Measurements from ENCODE around the gene KCNK3.

Gene KCNK3

DNA sequence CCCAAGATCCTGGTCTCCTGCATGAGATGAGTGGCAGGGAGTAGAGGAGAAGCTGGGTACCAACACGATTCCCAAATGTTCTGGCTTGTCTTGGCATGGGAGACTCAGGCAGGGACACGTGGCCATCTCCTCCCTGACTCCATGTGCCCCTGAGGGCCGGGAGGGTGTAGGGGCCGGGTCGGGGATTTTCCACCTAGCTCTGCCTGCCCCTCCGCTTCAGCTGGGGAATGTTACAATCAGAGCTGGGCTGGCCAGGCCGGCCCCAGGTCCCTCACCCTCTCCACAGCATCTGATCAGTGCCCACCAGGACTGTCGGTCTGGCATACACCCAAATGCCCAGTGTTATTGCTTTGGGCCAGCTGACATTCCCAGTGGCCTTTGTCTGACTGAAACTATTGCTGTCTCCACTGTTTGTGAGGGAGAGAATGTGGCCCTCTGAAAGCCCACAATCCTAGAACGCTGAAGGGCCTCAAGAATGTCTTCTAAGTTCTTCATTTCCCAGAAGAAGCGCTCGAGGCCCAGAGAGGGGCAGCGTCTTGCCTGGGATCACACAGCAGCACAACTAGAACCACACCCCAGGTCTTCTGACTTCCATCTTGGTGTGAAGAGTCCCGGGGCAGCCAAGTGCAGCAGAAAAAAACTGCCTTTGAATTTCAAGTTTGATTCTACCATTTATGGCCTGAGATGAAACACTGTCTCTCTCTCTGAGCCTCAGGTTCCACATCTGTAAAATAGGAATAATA, 23.2 kb downstream of the KCNK3 start:
- FAIRE-seq = no peak

DNA sequence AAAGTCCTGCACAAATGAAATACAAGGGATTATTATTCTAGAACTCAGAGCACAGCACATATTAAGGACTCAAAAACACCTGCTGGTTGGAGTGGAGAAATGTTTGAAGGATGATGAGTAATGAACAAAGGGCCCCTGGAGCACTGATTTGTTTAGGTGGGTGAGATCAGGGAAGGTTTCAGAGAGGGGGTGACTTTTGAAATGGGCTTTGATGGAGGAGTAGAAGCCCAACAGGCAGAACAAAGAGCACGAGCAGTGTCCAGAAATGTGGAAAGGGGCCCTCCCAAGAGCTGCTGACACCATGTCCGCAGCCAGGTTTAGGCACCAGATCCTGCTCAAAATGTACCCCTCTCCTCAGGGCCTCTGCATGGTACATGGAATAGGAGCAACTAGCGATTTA, 23.8 kb downstream of the KCNK3 start:
- no peak for FAIRE-seq

DNA sequence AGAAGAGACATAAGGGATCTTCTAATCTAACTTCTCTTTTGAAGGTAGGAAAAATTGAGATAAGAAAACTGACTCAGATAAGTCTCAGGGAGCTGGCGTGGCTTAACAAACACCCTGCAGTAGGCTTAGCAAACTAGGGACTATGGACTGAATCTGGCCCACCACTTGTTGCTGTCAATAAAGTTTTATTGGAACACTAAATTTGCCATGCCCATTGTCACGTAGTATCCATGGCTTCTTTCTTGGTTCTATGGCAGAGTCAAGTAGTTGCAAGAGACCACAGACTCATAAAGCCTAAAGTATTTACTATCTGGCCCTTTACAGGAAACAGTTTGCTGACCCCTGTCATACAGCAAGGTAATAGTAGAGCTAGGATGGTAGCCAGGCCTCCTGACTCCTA, 24.2 kb downstream of the KCNK3 start:
- FAIRE-seq = no peak

DNA sequence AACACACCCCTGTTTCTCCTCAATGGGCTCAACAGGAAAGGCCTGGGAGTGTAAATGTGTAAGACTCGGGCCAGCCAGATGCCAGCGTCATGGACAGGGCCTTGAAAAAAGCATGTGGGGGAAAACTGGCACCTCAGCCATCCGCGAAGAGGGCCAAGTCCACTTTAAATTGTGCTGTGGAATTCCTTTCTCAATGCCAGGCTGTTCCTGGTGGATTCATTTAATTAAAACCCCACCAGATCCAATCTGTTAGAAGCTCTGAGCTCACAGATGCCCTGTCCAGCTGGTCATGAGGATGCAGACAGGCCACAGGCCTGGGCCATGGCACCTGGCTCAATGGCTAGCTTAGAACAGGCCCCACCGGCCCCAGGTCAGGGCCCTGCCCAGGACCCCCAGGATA, 24.8 kb downstream of the KCNK3 start:
- no peak for FAIRE-seq

DNA sequence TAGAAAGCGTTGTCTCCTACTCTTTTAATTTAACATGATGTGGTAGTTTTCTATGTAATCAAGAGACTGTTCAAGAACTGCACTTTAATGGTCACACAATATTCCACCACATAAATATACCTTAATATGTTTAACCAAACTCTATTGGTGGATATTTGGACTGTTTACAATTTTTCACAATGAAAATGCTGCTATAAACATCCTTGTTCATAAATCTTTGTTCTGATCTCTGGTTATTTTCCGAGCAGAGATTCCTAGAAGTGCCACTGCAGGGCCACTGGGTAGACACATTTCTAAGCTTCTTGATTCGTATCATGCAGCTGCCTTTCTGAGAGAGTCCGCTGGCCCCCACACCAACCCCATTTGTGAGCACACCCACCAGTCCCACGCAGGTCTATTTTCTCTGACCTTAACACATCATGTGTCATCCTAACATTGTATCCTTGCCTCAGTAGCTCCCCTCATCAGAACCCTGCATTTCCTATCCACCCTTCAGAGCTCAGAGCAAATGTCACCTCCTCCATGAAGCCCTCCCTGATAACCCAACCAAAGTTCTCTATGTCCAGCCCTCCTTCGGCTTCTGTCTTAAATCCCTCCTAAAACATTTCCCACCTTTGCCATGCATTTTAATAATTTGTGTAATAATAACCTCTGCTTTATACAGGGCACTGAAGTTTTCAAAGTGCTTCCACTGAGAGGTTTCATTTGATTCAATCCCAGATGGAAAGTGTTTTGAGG, 26.6 kb downstream of the KCNK3 start:
- no peak for FAIRE-seq

DNA sequence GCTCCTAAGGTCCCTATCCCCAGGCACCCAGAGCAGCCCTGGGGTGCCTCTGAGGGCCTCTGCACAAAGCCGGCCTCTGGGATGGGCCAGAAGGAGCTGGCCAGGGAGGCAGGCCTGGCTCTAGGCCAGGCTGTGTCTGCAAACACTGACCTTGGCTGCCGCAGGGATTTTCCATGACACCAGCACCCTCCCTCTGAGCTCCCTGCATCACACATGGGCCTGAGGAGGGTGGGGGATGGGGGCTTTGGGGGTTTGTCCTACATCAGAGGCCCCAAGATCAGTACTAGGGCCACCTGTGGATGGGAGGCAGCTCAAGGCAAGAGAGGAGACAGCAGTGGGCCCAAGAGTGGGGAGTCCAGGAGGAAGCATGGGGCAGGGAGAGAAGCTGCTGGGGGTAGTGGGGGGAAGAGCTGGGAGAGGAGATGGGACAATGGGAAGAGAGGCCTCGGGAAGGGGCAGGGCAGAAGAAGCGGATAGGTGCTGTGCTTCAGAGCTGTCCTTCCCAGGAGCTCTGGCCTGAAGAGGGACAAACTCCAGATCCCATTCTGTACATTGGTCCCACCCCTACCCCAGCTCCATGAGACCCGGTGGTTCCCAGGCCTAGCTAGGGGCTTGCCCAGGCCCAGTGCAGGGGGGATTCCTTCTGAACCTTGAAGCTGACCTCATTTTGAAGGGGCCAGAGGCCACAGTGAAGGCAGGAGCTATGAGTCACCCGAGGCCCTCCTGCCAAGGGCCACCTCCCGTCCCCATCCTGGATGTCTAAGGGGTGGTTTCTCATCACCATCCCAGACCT, 28.0 kb downstream of the KCNK3 start:
- no peak for FAIRE-seq

DNA sequence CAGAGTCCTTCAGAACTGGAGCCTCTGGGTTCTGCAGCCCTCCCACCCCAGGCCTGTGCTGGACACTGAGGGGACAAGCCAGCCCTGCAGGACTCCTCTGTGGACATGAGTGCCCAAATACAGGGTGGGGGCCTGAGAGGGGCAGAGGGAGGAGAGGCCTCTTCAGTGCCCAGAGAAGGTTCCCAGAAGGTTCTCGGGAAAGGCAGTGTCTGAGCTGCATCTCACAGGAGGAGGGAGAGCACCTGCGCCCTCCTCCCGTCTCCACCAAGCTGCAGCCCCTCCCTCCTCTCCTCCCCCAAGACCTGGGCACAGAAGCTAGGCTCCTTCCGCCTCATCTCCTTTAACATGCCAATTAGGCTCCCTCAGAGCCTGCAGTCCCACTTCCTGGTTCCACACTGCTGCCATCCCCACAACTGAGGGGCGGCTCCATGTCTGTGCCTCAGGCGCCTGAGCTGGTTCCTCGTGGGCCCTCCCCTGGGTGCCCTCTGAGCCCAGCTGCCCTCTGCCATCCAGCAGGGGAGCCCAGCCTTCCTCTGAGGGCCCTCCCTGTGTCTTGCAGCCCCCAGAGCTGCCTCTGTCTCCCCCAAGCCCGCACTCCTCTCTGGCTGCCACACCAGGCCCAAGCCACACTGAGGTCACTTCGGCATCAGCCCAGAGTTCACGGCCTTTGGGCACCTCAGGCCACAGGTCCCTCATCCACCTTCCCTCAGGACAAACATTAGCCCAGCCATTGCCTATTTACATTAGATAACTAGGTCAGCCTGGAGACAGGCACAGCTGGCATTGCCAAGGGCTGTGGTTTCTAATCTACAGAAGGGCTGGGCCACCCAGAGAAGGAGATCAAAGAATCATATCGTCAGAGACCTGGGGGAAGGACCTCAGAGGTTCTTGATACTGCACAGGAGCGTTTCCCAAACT, 28.9 kb downstream of the KCNK3 start:
- no peak for FAIRE-seq

DNA sequence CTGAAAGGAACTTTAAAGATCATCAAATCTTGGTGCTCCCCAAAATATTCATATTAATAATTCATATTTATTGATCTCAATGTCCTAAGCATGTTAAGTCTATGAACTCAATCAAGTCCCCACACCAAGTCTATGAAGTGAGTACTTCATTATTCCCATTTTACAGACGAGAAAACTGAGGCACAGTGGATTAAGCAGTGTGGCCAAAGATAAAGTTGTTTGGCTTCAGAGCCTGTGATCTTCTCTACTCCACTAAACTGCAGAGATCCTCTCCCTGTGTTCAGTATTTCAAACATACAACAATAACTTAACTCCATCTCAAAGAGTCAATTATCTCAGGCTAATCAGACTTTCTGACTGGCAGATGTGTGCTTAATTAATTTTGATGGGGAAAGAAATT, 29.8 kb downstream of the KCNK3 start:
- FAIRE-seq = no peak

DNA sequence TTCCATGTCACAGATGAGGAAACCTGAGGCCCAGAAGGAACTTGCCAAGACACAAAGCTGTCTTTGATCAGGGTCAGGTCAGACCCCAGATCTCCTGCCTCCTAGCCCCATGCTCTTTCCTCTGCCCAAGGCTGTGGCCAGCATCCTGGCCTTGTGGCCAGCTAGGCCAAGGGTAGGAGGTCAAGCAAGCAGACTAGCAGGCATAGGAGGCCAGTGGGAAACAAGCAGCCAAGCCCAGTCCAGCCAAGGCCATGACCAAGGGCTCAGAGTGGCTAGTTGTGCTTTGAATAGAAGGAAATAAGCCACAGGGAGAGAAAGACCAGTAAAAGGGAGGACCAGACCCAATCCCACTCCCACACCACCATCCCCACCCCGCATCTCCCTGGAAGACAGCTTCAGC, 30.4 kb downstream of the KCNK3 start:
- no peak for FAIRE-seq

DNA sequence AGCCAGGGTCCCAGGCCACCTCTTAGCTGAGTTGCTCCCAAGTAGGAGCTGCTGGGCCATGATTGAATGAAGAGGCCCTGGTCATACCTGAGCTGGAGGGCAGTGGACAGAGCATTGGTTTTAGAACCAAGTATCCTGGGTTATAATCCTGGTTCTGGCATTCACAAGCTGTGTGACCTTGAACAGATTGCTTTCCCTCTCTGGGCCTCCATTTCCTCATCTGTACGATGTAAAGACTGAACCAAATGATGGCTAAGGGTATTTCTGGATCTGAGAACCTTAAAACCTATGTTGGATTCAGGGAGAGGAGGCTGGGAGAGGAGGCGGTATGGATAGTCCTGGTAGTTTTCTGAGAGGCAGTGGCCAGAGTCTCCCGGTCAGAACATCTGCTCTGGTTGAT, 31.0 kb downstream of the KCNK3 start:
- no peak for FAIRE-seq

DNA sequence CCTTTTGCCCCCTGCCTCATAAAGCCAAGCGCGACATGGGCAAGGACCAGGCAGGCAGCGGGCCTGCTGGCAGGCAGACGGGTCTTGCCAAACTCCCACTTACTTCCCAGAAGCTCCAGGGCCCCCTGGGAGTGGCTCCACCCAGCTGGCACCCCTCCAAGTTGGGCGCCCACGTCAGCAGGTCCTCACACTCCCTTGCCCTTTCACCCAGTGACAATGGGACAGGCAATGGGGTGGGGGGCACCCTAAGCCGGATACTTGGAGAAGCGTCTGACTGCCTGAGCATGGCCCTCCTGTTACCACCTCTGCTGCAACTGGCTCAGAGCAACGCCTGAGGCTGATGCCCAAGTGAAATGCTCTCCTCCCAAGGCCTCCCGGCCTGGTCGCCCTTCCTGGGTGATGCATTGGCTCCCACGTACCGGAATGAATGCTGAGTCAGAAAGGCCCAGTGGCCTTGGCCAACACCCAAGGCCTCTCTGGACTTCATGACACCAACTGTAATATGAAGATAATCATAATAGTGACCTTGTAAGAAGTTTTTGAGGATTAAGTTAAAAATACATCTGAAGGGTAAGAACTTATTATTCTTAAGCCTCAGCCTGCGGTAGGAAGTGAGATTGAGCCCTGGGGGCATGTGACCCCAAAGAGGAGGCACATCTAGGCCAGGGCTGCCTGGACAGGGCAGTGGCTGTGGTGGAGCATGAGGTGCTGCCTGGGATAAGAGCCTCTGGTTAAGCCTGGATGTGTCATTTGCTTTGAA, 31.6 kb downstream of the KCNK3 start:
- no peak for FAIRE-seq

DNA sequence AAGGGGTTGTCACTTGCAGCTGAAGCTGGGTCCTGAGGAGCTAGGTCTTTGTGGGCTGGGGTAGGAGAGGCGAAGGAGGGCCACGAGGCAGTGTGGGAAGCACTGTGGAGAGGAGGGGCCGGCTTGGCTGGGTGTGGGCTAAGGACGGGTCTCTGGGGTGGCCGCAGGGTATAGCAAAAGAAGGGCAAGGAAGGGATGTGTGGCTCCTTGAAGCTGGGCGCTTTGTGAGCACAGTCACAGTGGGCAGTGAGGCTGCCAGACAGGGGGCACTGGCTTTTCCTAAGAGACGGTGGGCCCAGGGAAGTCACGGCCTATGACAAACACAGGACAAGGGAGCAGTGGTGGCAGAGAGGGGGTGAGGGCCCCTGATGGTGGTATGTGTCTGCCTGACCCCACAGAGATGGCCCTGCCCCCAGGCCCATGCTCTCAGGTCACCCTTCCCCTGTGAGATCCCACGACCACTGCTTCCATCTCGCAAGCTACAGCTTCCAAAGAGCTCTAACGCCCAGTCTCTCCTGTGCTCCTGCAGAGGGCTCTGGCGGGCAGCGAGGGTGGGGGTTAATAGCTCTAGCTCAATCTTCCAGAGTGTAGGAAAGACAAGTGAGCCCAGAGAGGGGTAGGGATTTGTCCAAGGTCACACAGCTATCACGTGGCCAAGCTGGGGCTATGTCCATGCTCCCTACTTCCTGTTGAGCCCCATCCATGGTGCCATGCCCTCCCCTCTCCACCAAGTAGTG, 32.4 kb downstream of the KCNK3 start:
- FAIRE-seq = no peak

DNA sequence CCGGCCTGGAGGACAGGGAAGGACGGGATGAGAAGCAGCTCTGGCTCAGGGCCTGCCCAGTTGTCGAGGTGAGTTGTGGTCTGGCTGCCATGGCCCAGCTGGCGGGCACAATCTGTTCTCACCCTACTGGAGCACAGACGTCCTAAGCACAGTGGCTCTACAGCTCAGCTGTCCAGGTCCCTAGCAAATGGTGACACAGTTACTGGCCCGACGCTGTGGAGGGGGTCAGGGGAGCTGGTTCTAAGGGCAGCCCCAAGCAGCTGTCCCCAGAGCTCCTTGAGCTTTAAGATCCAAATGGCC, 32.9 kb downstream of the KCNK3 start:
- no peak for FAIRE-seq

DNA sequence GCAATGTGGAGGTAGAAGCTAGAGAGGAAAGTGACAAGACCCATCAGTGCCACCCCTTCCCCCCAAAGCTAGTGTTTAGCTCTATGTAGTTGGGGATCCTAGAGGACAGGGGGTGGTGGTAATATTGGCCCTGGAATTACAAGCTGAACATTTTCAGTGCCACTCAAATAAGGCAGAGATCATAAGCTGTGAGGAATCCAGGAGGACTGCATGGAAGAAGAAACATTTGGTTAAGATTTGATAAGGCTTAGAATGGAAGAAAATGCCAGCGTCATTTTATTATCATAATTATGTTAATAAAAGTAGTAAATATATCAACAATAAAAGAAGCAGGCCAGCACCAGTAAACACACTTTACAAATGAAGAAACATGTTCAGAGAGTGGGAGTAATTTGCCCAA, 33.7 kb downstream of the KCNK3 start:
- no peak for FAIRE-seq

DNA sequence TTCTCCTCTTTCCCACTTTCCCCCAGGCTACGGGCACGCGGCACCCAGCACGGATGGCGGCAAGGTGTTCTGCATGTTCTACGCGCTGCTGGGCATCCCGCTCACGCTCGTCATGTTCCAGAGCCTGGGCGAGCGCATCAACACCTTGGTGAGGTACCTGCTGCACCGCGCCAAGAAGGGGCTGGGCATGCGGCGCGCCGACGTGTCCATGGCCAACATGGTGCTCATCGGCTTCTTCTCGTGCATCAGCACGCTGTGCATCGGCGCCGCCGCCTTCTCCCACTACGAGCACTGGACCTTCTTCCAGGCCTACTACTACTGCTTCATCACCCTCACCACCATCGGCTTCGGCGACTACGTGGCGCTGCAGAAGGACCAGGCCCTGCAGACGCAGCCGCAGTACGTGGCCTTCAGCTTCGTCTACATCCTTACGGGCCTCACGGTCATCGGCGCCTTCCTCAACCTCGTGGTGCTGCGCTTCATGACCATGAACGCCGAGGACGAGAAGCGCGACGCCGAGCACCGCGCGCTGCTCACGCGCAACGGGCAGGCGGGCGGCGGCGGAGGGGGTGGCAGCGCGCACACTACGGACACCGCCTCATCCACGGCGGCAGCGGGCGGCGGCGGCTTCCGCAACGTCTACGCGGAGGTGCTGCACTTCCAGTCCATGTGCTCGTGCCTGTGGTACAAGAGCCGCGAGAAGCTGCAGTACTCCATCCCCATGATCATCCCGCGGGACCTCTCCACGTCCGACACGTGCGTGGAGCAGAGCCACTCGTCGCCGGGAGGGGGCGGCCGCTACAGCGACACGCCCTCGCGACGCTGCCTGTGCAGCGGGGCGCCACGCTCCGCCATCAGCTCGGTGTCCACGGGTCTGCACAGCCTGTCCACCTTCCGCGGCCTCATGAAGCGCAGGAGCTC, 35.4 kb downstream of the KCNK3 start:
- no peak for FAIRE-seq

DNA sequence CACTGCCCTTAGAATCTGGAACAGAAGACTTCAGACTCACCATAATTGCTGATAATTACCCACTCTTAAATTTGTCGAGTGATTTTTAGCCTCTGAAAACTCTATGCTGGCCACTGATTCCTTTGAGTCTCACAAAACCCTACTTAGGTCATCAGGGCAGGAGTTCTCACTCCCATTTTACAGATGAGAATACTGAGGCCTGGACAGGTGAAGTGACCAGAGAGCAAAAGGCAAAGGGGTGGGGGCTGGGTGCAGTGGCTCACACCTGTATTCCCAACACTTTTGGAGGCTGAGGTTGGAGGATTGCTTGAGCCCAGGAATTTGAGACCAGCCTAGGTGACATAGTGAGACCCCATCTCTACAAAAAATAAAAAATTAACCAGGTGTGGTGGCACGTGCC, 36.8 kb downstream of the KCNK3 start:
- FAIRE-seq = no peak

DNA sequence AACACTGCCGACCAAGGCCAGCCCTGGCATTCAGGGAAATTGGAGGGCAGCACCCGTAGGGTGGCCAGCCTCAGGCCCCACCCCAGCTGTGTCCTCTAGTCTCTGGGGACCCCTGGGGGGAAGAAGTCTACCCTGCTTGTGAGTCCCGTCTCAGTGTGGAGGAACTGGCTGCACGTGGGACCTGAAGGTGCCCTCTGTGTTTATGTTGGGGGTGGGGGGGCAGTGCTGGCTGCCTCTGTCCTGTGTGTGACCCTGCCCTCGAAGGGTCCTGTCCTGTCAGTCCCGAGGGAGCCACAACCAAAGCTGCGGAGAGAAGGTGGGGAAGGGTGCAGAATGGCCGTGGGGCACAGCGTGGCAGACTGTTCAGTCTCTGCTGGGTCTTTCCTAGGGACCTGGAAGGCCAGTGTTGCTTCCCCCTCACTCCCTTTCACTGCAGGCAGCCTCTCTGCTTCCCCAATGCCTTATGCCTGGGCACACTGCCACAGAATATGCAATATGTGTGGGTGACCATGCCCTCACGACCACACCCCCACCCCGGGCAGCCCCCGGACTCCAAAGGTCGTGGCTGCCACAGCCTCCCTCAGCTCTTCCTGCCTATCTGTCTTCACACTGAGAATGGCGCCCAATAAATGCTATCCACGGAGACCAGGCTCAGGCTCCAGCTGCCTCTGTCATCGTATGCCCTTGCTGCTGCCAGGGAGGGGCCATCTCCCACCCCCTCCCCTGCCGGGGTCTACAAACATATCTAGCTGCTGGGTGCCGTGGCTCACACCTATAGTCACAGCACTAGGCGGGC, 38.2 kb downstream of the KCNK3 start:
- no peak for FAIRE-seq

DNA sequence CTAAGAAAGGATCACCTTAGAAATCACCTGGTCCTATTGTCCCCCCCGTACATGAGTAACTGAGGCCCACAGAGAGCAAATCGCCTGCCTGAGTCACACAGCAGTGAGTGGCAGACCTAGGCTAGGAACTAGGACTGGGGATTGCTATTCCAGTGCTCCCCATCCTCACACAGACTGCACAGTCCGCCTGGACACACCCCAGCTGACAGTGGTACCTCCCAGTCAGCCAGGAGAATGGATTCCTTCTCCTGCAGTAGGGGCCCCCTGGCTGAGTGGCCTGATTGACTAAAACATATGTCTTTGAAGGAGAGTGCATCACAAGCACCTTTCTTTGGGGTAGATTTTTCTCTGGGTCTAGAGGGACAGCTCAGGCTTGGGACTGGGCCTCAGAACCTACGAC, 39.2 kb downstream of the KCNK3 start:
- no peak for FAIRE-seq

DNA sequence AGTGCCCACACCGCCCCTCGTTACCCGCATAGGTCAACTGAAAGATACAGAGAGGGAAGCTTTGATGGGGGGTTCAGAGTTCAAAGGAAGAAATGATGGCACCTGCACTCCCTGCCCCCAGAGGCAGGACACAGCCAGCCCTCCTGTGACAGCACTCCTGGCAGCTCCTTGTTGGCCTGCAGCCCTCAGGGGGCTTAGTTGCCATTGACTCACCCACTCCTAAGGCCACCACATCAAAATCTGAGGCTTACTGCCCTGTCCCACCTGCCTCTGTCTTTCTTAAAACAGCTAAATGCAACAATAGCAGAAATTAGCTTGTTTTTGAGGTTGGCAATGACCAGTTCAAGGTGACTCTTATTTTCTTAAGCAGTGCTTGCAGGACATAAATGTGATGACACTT, 39.9 kb downstream of the KCNK3 start:
- no peak for FAIRE-seq

All from endometrium (tissue), 2 donors.